ENCODE data around the gene CXCR5. TPM values are rescaled to one million over a fixed set of nuclear protein-coding genes. Genes with fewer than 3 reads are reported as not detected.

The CXCR5 gene
- total RNA-seq, 1 donor from 2014 or later, result 0.18 TPM

- ATAC-seq, result peak; percentile 32
- DNase-seq (ENCODE audit: low spot score), result peak; percentile 80
- intact Hi-C loops (cut with DNase I), result no loop called here
Observed at GRCh38 chr11:118921121-118921928, 37.6 kb downstream of the CXCR5 start.

GRCh38 chr11:118921929-118922744 is 38.4 kb downstream of the CXCR5 start:
- intact Hi-C loops (cut with DNase I), result no loop called here
- peak; percentile 27 for ATAC-seq
- DNase-seq (ENCODE audit: low spot score), result peak; percentile 86

- ATAC-seq (no peak), DNase-seq (ENCODE audit: low spot score) (no peak)
- intact Hi-C loops (cut with DNase I), result no loop called here
Observed at GRCh38 chr11:118922745-118923627, 39.3 kb downstream of the CXCR5 start.

- ATAC-seq (no peak), DNase-seq (ENCODE audit: low spot score) (peak; percentile 61)
- intact Hi-C loops (cut with DNase I), result no loop called here
Observed at GRCh38 chr11:118923721-118924587, 40.3 kb downstream of the CXCR5 start.

GRCh38 chr11:118924591-118925585 is 41.2 kb downstream of the CXCR5 start:
- intact Hi-C loops (cut with DNase I), result no loop called here
- DNase-seq (ENCODE audit: low spot score) (no peak), ATAC-seq (no peak)

- intact Hi-C loops (cut with DNase I), result loop anchor here (1.0 kb wide), 1 partner anchor 20 kb away; no protein-coding TSS in a partner anchor
Observed at GRCh38 chr11:118927554-118928100, 43.9 kb downstream of the CXCR5 start.

GRCh38 chr11:118928101-118928869 is 44.6 kb downstream of the CXCR5 start:
- peak; percentile 95 for DNase-seq (ENCODE audit: low spot score)
- intact Hi-C loops (cut with DNase I), result loop anchor here (1.0 kb wide), 1 partner anchor 21 kb away; no protein-coding TSS in a partner anchor
- ATAC-seq, result peak; percentile 86

More at GRCh38 chr11:118927554-118928100, 43.9 kb downstream of the CXCR5 start:
- no peak for ATAC-seq
- DNase-seq (ENCODE audit: low spot score), result no peak

- ATAC-seq, result peak; percentile 74
- peak; percentile 76 for DNase-seq (ENCODE audit: low spot score)
- intact Hi-C loops (cut with DNase I), result loop anchor here (1.0 kb wide), 1 partner anchor 22 kb away; no protein-coding TSS in a partner anchor
Observed at GRCh38 chr11:118928870-118929500, 45.3 kb downstream of the CXCR5 start.

- ATAC-seq (peak; percentile 71), DNase-seq (ENCODE audit: low spot score) (peak; percentile 93)
- intact Hi-C loops (cut with DNase I), result no loop called here
Observed at GRCh38 chr11:118929501-118930093, 45.9 kb downstream of the CXCR5 start.

- DNase-seq (ENCODE audit: low spot score) (peak; percentile 90), ATAC-seq (peak; percentile 27)
- intact Hi-C loops (cut with DNase I), result no loop called here
Observed at GRCh38 chr11:118930094-118930712, 46.5 kb downstream of the CXCR5 start.

GRCh38 chr11:118931571-118931970 is 47.9 kb downstream of the CXCR5 start:
- no peak for DNase-seq (ENCODE audit: low spot score)
- no peak for ATAC-seq
- intact Hi-C loops (cut with DNase I), result no loop called here

- DNase-seq (ENCODE audit: low spot score) (no peak), ATAC-seq (peak; percentile 0)
- intact Hi-C loops (cut with DNase I), result loop anchor here (2.0 kb wide), 1 partner anchor 37 kb away; no protein-coding TSS in a partner anchor
Observed at GRCh38 chr11:118933486-118933885, 49.8 kb downstream of the CXCR5 start.

- intact Hi-C loops (cut with DNase I), result no loop called here
- no peak for DNase-seq (ENCODE audit: low spot score)
- no peak for ATAC-seq
Observed at GRCh38 chr11:118935376-118935775, 51.7 kb downstream of the CXCR5 start.
